ENCODE data around the gene CALCOCO1.
"Not testable (repeated sequence)": the region's sequence is repeated elsewhere in the genome, so short reads cannot be mapped to it uniquely, and the experiment has no call there.

The CALCOCO1 gene

DNA sequence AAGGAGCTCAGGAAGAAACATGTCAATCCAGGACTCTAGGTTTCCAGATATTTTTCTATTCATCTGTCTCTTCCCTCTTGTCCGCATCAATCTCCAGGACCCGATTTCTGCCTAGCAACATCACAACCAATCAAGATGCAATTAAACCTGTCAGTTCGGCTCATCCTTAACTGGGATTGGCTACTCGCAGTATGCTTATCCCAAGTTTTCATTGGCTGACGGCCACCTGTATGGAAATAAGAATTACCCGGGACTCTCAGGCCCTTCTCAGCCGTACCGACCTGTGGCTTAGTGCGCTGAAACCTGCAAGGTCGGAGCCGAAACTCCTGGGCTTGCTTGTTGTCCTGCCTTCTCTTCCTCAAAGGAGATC, 31.0 kb downstream of the CALCOCO1 start:
- DNase-seq = no peak

GRCh38 chr12:53695152-53696145, 31.8 kb downstream of the CALCOCO1 start:
- DNase-seq = no peak

GRCh38 chr12:53694756-53695151, 32.5 kb downstream of the CALCOCO1 start:
- DNase-seq = no peak

GRCh38 chr12:53688134-53688533, 39.1 kb downstream of the CALCOCO1 start:
- no peak for DNase-seq

- DNase-seq = no peak
Measured at GRCh38 chr12:53686436-53686835, 40.8 kb downstream of the CALCOCO1 start.

GRCh38 chr12:53684654-53685220, 42.5 kb downstream of the CALCOCO1 start:
- DNase-seq = no peak

DNA sequence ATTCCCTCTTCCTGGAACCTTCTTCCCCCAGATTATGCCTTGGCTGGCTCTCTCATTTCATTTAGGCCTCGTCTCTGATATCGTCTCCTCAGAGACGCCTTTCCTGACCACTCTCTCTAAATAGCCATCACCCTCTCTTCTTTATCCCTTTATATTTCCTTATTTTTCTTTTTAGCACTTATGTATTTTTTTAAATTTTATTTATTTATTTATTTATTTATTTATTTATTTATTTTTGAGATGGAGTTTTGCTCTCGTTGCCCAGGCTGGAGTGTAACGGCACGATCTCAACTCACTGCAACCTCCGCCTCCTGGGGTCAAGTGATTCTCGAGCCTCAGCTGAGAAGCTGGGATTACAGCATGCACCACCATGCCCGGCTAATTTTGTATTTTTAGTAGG, 43.3 kb downstream of the CALCOCO1 start:
- DNase-seq = no peak

DNA sequence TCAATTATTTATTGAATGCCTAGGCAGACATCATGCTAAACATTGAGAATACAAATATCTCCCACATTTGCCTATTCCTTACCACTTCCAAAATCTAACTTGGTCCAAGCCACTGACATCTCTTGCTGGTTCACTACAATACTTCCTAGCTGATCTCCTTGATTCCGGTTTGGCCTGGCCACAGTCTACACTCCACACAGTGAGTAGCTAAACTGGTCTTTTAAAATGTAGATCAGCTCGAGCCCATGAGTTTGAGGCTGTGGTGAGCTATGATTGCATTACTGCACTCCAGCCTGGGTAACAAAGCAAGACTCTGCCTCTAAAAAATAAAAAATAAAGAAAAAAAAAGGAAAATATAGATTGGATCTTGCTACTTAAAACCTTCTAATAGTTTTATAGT, 43.8 kb downstream of the CALCOCO1 start:
- DNase-seq = no peak

- not testable (repeated sequence) for DNase-seq
Measured at GRCh38 chr12:53680061-53680460, 47.2 kb downstream of the CALCOCO1 start.

DNA sequence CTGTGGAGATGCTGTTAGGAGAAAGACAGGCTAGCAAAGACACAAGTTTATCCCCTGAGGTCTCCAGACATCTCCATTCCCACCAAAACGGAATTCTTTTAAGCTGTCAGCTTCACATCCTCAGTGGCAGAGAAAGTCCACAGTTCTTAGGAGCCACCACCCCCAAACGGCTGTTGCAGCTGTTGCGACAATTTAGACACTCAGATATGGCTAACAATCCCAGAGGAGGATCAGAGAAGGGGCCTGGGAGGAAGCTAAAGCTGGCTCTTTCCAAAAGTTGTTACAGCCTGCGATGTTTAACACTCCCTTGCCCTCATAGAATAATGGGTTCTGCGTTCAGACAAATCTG, 49.5 kb downstream of the CALCOCO1 start:
- no peak for DNase-seq

DNA sequence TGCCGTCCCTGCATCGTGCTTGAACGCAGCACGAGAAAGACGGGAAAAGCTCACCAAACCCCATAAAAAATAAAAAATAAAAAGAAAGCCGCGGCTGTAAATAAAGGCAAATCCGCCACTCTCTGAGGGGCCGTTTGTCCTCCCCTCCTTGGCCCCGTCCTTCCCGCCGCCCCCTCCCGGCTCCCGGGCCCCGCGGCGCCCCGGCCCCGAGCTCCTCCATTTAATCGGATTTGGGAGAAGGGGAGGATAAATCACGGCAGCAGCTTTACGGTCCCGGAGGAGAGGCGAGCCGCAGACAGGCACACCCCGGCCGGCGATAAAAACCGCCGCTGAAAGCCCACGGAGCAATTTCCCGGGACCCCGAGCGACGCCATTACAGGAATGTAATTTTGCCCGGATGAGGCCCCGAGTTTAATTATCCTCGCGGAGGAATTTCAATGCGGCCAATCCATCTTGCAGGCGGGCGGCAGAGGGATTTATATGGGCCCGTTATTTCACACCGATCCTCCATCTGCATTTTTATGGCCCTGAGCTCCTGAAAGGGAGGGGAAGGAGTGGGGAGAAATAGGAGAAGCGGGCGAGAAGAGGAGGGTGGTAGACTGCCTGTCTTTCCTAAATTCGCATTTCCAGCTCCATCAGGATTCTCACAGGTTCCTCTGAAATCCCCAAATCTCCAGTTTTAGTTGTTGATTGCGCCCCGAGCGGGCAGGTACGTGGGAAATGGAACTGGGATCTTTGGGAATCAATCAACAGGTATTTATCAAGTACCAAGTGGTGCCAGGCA, 50.0 kb downstream of the CALCOCO1 start:
- no peak for DNase-seq

- no peak for DNase-seq
Measured at GRCh38 chr12:53676656-53677015, 50.6 kb downstream of the CALCOCO1 start.

- DNase-seq = peak; percentile 93
Measured at GRCh38 chr12:53675701-53676607, 51.3 kb downstream of the CALCOCO1 start, which contains the start of gene ATP5MC2. Gene ATP5MC2, minus strand, starts transcription at chr12:53676083. Its CDS starts 3,469 bp downstream, at chr12:53672614.

GRCh38 chr12:53674977-53675700, 52.1 kb downstream of the CALCOCO1 start:
- DNase-seq = no peak

DNA sequence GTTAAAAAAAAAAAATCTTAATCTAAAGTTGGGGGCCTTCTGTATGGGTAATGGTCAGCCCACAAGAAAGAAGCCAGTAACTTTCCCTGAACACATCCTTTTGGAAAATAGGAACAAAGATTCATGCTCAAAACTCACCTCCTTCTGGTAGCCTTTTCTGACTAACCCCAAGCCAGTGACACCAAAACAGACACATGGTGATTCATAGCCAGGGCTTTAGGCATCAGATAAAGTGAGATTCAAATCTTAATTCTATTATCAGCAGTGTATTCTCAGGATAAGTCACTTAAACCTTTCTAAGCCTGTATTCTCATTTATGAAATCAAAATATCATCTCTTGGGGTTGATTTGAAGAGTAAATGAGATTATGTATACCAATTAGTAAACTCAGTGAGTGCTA, 56.3 kb downstream of the CALCOCO1 start:
- DNase-seq = no peak

DNA sequence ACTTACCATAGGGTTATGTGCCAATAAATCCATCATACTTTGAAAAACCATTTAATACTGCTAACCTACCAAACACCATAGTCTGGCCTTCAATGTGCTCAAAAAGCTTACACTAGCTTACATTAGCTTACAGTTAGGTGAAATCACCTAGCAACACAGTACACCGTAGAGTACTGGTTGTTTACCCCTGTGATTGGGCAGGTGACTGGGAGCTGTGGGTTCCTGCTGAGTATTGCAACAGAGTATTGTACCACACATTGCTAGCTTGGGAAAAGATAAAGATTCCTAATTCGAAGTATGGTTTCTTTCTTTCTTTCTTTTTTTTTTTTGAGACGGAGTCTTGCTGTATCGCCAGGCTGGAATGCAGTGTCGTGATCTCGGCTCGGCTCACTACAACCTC, 56.9 kb downstream of the CALCOCO1 start:
- DNase-seq = no peak

DNA sequence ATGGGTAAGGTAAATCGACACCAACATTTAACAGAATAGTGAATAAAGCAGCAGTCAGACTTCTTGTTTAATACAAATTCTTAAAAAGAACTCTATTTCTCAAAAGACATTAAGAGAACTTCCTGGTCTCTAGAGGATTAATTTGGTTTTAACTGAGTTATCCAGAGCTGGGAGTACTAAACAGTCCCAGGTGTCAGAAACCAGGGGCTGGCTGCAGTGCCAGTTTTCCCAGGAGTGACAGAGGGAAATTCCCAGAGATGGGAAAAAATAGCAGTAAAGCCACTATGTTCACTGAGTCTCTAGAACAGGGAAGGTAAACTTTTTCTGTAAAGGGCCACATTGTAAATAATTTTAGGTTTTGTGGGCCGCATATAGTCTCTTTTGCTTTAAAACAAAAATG, 60.2 kb downstream of the CALCOCO1 start:
- no peak for DNase-seq

GRCh38 chr12:53664936-53665335, 62.3 kb downstream of the CALCOCO1 start:
- no peak for DNase-seq

DNA sequence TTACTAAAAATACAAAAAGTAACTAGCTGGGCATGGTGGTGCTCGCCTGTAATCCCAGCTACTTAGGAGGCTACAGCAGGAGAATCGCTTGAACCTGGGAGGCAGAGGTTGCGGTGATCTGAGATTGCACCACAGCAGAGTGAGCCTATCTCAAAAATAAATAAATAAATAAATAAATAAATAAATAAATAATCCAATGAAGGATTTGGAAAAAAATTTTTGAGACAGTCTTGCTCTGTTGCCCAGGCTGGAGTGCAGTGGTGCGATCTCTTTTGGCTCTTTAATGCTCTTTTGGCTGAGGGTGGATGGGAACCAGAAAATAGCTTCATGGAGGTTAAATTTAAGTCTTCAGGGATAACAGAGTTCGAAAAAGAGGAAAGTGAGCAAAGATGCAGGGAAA, 63.1 kb downstream of the CALCOCO1 start:
- no peak for DNase-seq

- no peak for DNase-seq
Measured at GRCh38 chr12:53660041-53660440, 67.2 kb downstream of the CALCOCO1 start.

DNA sequence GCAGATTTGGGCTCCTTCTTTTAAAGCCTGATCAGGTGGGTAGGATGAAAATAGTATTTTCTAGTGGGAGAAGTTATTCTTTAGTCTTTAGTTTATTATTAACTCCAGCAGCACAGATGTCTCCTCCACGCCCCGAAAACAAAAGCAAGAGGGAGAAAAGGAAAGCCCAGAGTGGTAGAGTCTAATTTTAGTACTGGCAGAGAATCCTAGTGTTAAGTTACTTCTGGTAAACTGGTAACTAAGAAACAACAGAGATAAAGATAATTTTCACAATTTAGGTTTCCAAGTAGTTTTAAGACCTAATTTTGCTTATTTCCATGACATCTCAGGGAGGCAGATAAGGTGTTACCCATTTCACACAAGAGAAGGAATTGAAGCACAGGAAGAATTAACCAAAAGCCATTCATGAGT, 67.7 kb downstream of the CALCOCO1 start:
- no peak for DNase-seq
